Ovary (tissue), 9 donors: ENCODE measurements around the gene FLYWCH1. TPM values are rescaled to one million over a fixed set of nuclear protein-coding genes. Genes with fewer than 3 reads are reported as not detected.

Experiments
- DNase-seq, 5 donors: peaks; one replicate each; pipeline ENCODE4 v3.0.0-alpha.2; 2019 to 2020
- H3K27ac ChIP-seq, 2 donors: fragments of 200-600 bp; one replicate each; pipeline versions ENCODE4 v1.5.1 to v1.8.0; 2019 to 2022
- H3K27me3 ChIP-seq: fragments of 200-600 bp; one replicate; pipeline ENCODE4 v1.8.0; 2022
- H3K36me3 ChIP-seq: fragments of 200-600 bp; sonication (generic); one replicate; pipeline ENCODE4 v1.5.1; 2019
- H3K4me1 ChIP-seq: one replicate; pipeline ENCODE4 v1.8.1; 2013; ENCODE audit warnings: mild to moderate bottlenecking, moderate library complexity; ENCODE audit not compliant: insufficient read depth
- H3K4me3 ChIP-seq: fragments of 200-600 bp; sonication (generic); one replicate; pipeline ENCODE4 v1.5.1; 2017
- H3K9me3 ChIP-seq, 2 donors: fragments of 200-600 bp in 1 of 2; sonication (generic) in 1 of 2; one replicate each; pipeline versions ENCODE4 v1.5.1 to v1.8.1; 2013 to 2019; ENCODE audit warnings: mild to moderate bottlenecking in 1 of 2, moderate library complexity in 1 of 2
- CTCF ChIP-seq, 3 donors: fragments of 450-650 bp in 2 of 3; fragments of 200-600 bp in 1 of 3; IDR thresholded peaks; one replicate each; pipeline versions ENCODE4 v1.5.1 to v1.8.0; 2016 to 2022; ENCODE audit warnings: antibody characterized with exemption in 3 of 3, mild to moderate bottlenecking in 1 of 3
- EP300 ChIP-seq: sonication (generic); formaldehyde crosslinking; IDR thresholded peaks from one replicate; pipeline ENCODE4 v1.6.1; 2017; ENCODE audit warnings: antibody characterized with exemption
- POLR2A ChIP-seq: fragments of 450-650 bp; IDR thresholded peaks from one replicate; pipeline ENCODE4 v1.6.1; 2017; ENCODE audit warnings: antibody characterized with exemption, mild to moderate bottlenecking, moderate library complexity
- WGBS, 3 donors: extraction: QIAGEN DNeasy Blood & Tissue Kit in 1 of 3; methylation state at CpG; one replicate each; pipeline versions ENCODE4 v1.1.5 to v1.1.7; 2013 to 2017; 5-methylcytosine and 5-hydroxymethylcytosine counted together
- intact Hi-C, 4 donors: fragments of 100-400 bp; cut with DNase I; formaldehyde crosslinking; loops; one replicate each; pipeline versions ENCODE4 v1.11.0 to v1.15.1; 2022 to 2023
- polyA plus RNA-seq, 2 donors: library from polyadenylated mRNA; stranded (reverse); fragments of 200-250 nt in 1 of 2; fragments of 350-450 nt in 1 of 2; fragmentation: Illumina TruSeq in 1 of 2; extraction: RNeasy Lipid Tissue Mini Kit (QIAGEN cat#74804) in 1 of 2; gene quantifications; one replicate each; pipeline ENCODE4 v1.2.3, GENCODE V29; 2013 to 2014
- total RNA-seq, 7 donors: library from RNA; depleted of rRNA in 2 of 7; stranded (reverse); fragments of >200 nt in 2 of 7; fragmentation: NEBNext Ultra II Directional in 3 of 7; extraction: Animal tissue kit (Norgen Biotek cat#: 25700) in 3 of 7; gene quantifications; one replicate each; pipeline versions ENCODE4 v1.1.0 to v1.2.4, GENCODE V29; 2016 to 2023
- donor health status: DM: no; HTN: no; CAD: no; lungs with moderate emphysema.
- donor health status: DM: no; HTN: no; CAD: no.
- donor health status: Bipolar disorder and iron deficiency.
- donor health status: DM: yes; HTN: yes; CAD: no.
- donor health status: DM: no; HTN: no; CAD: no.
- donor health status: DM: yes; HTN: yes; CAD: no.

FLYWCH1 gene
- total and polyA plus RNA-seq, 9 donors, result 2.2 to 66.9 (median 39.0) TPM

GRCh38 chr16:2912330-2913199 is 834 bp downstream of the FLYWCH1 start:
- H3K27ac ChIP-seq, result peak overlapping the region; percentile 55 to 74
- no peaks in the 10 kb centered on the region for H3K36me3 ChIP-seq
- intact Hi-C loops, result loop anchor here in 1 of 4 donors (5.0 kb wide), 1 partner anchor 40 kb away; no protein-coding TSS in a partner anchor
- H3K4me3 ChIP-seq, result peak overlapping the region; percentile 92
- peak; percentile 37 to 70 (median 50) for DNase-seq
- 3 to 4% (median 3%) methylated on average over 38 to 39 of the region's 39 CpGs for WGBS, 3 donors
- peaks cover 5% of the 10 kb centered on the region for H3K4me1 ChIP-seq
- H3K27me3 ChIP-seq, result no peaks in the 10 kb centered on the region
- H3K9me3 ChIP-seq, result no peaks in the 10 kb centered on the region
- TF ChIP-seq EP300, result no peak
- TF ChIP-seq POLR2A, result peak; percentile 9

GRCh38 chr16:2913603-2914002 is 1.9 kb downstream of the FLYWCH1 start:
- H3K27ac ChIP-seq, result no peak overlapping the region
- no peaks in the 10 kb centered on the region for H3K27me3 ChIP-seq
- H3K36me3 ChIP-seq, result no peaks in the 10 kb centered on the region
- no peaks in the 10 kb centered on the region for H3K9me3 ChIP-seq
- peaks cover 5% of the 10 kb centered on the region for H3K4me1 ChIP-seq
- TF ChIP-seq CTCF (IDR thresholded peaks at IDR 0.05), result no peak
- TF ChIP-seq POLR2A, result no peak
- no peak for TF ChIP-seq EP300
- intact Hi-C loops, result loop anchor here in 1 of 4 donors (5.0 kb wide), 1 partner anchor 41 kb away; no protein-coding TSS in a partner anchor
- H3K4me3 ChIP-seq, result no peak overlapping the region
- 78 to 85% (median 82%) methylated on average over 7 of the region's 7 CpGs for WGBS, 3 donors
- no peak for DNase-seq

- H3K4me1 ChIP-seq, result peaks cover 5% of the 10 kb centered on the region
- DNase-seq, result no peak
- TF ChIP-seq CTCF (IDR thresholded peaks at IDR 0.05) (no peak), POLR2A (no peak), EP300 (no peak)
- no peaks in the 10 kb centered on the region for H3K9me3 ChIP-seq
- H3K36me3 ChIP-seq, result no peaks in the 10 kb centered on the region
- no peak overlapping the region for H3K27ac ChIP-seq
- WGBS, 3 donors, result 79 to 86% (median 81%) methylated on average over 12 of the region's 12 CpGs
- intact Hi-C loops, result loop anchor here in 1 of 4 donors (5.0 kb wide), 1 partner anchor 42 kb away; no protein-coding TSS in a partner anchor
- H3K4me3 ChIP-seq, result no peak overlapping the region
- H3K27me3 ChIP-seq, result no peaks in the 10 kb centered on the region
Measured at GRCh38 chr16:2914233-2914632, 2.5 kb downstream of the FLYWCH1 start.

DNA sequence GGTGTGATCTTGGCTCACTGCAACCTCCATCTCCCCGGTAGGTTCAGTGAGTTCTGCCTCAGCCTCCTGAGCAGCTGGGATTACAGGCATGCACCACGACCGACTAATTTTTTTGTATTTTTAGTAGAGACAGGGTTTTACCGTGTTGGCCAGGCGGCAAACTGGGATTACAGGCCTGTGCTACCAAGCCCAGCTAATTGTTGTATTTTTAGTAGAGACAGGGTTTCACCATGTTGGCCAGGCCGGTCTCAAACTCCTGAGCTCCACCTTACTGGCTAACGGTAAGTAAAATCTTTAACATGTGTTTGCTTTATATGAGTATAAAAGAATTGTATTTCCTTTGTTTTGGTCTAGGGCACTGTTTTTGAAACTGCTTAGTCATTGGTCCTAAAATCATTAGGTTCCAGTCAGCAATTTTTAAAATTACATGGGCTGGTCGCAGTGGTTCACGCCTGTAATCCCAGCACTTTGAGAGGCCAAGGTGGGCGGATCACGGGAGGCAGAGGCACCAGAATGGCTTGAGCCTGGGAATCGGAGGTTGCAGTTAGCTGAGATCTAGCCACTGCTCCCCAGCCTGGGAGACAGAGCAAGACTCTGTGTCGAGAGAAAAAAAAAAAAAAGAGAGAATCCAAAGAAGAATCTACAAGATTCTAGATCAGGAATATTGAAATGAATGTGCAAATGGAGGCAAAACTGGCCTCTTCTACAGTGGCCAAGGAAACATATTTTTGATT is 3.6 kb downstream of the FLYWCH1 start:
- TF ChIP-seq CTCF (IDR thresholded peaks at IDR 0.05) (no peak), POLR2A (no peak), EP300 (no peak)
- Histone ChIP-seq H3K9me3 (no peaks in the 10 kb centered on the region), H3K4me3 (no peak overlapping the region), H3K27me3 (no peaks in the 10 kb centered on the region), H3K36me3 (no peaks in the 10 kb centered on the region), H3K4me1 (peaks cover 7% of the 10 kb centered on the region), H3K27ac (no peak overlapping the region)
- intact Hi-C loops, result loop anchor here in 2 of 4 donors (5.0 kb wide), 2 partner anchors 38 to 43 kb away; no protein-coding TSS in a partner anchor
- no peak for DNase-seq
- WGBS, 3 donors, result 82 to 89% (median 82%) methylated on average over 13 of the region's 13 CpGs
